Measurements from ENCODE around the gene ZNF385D. TPM values are rescaled to one million over a fixed set of nuclear protein-coding genes. Genes with fewer than 3 reads are reported as not detected.

The ZNF385D gene
- total RNA-seq, 1 experiment from 2014 or later: 5.9 TPM

- Histone ChIP-seq H3K4me3 (ENCODE audit: low read length) (no peak overlapping the region), H3K27ac (ENCODE audit: low read length) (no peak overlapping the region), H3K9me2 (replicated peaks; ENCODE audit: low read length) (no peaks in the 10 kb centered on the region), H4K20me1 (ENCODE audit: low read length) (no peaks in the 10 kb centered on the region), H3F3A (ENCODE audit: low read length, unreplicated experiment) (no peaks in the 10 kb centered on the region), H3K36me3 (ENCODE audit: low read depth, low read length) (no peaks in the 10 kb centered on the region), H3K9me3 (ENCODE audit: low read length) (peaks cover 3% of the 10 kb centered on the region; the same call in 1 of the 2 replicates), H2AFZ (ENCODE audit: low read length) (no peak overlapping the region), H3K4me1 (ENCODE audit: insufficient read depth, low read length) (no peaks in the 10 kb centered on the region), H3K27me3 (ENCODE audit: low read length) (no peaks in the 10 kb centered on the region), H3K79me2 (ENCODE audit: low read length) (no peaks in the 10 kb centered on the region), H3K4me2 (ENCODE audit: low read length) (no peak overlapping the region), H3K9ac (ENCODE audit: low read length) (no peak overlapping the region)
- ChIA-PET CTCF (no interaction called here), POLR2A (ENCODE audit: unreplicated experiment) (no interaction called here)
- no peak for ATAC-seq
- no TSS peak for BruUV-seq (replicated peaks)
- intact Hi-C loops (cut with micrococcal nuclease): no loop called here
- DNase-seq: no peak
- no peak for TF ChIP-seq EZH2phosphoT487 (IDR thresholded peaks at IDR 0.05; ENCODE audit: borderline replicate concordance, low read length)
- no peak for TF ChIP-seq EZH2 (IDR thresholded peaks at IDR 0.05; ENCODE audit: low read length, unreplicated experiment)
These were observed 44.9 kb upstream of the ZNF385D start for GRCh38 chr3:21795921-21796320.

GRCh38 chr3:21795152-21795837 lies 44.3 kb upstream of the ZNF385D start:
- intact Hi-C loops (cut with micrococcal nuclease): no loop called here
- BruUV-seq (replicated peaks): no TSS peak

GRCh38 chr3:21794291-21794690 lies 43.3 kb upstream of the ZNF385D start:
- H3K36me3 ChIP-seq (ENCODE audit: low read depth, low read length): no peaks in the 10 kb centered on the region
- BruUV-seq (replicated peaks): no TSS peak
- H3K4me1 ChIP-seq (ENCODE audit: insufficient read depth, low read length): no peaks in the 10 kb centered on the region
- H3K9me2 ChIP-seq (replicated peaks; ENCODE audit: low read length): no peaks in the 10 kb centered on the region
- no peak overlapping the region for H3K9ac ChIP-seq (ENCODE audit: low read length)
- H3K9me3 ChIP-seq (ENCODE audit: low read length): no peaks in the 10 kb centered on the region
- no peaks in the 10 kb centered on the region for H3K79me2 ChIP-seq (ENCODE audit: low read length)
- no peak for DNase-seq
- ChIA-PET CTCF (no interaction called here), POLR2A (ENCODE audit: unreplicated experiment) (no interaction called here)
- H3F3A ChIP-seq (ENCODE audit: low read length, unreplicated experiment): no peaks in the 10 kb centered on the region
- no peak overlapping the region for H3K27ac ChIP-seq (ENCODE audit: low read length)
- no peak for ATAC-seq
- no peak for TF ChIP-seq CTCF (conservative IDR thresholded peaks at IDR 0.05; ENCODE audit: low read depth, low read length)
- TF ChIP-seq EZH2phosphoT487 (IDR thresholded peaks at IDR 0.05; ENCODE audit: borderline replicate concordance, low read length): no peak
- no peak for TF ChIP-seq EZH2 (IDR thresholded peaks at IDR 0.05; ENCODE audit: low read length, unreplicated experiment)
- H2AFZ ChIP-seq (ENCODE audit: low read length): no peak overlapping the region
- H4K20me1 ChIP-seq (ENCODE audit: low read length): no peaks in the 10 kb centered on the region
- H3K4me3 ChIP-seq (ENCODE audit: low read length): no peak overlapping the region
- H3K4me2 ChIP-seq (ENCODE audit: low read length): no peak overlapping the region
- no peaks in the 10 kb centered on the region for H3K27me3 ChIP-seq (ENCODE audit: low read length)
- intact Hi-C loops (cut with micrococcal nuclease): no loop called here

More at GRCh38 chr3:21795152-21795837, 44.3 kb upstream of the ZNF385D start:
- Histone ChIP-seq H3K4me1 (ENCODE audit: insufficient read depth, low read length) (no peaks in the 10 kb centered on the region), H4K20me1 (ENCODE audit: low read length) (no peaks in the 10 kb centered on the region), H3F3A (ENCODE audit: low read length, unreplicated experiment) (no peaks in the 10 kb centered on the region), H3K9me3 (ENCODE audit: low read length) (peaks cover 3% of the 10 kb centered on the region; the same call in 1 of the 2 replicates), H3K79me2 (ENCODE audit: low read length) (no peaks in the 10 kb centered on the region), H3K9ac (ENCODE audit: low read length) (no peak overlapping the region), H3K4me2 (ENCODE audit: low read length) (no peak overlapping the region), H3K4me3 (ENCODE audit: low read length) (no peak overlapping the region), H3K36me3 (ENCODE audit: low read depth, low read length) (no peaks in the 10 kb centered on the region), H3K27me3 (ENCODE audit: low read length) (no peaks in the 10 kb centered on the region), H3K9me2 (replicated peaks; ENCODE audit: low read length) (no peaks in the 10 kb centered on the region), H2AFZ (ENCODE audit: low read length) (no peak overlapping the region), H3K27ac (ENCODE audit: low read length) (no peak overlapping the region)
- DNase-seq (no peak), ATAC-seq (no peak)
- CTCF ChIA-PET: no interaction called here
- POLR2A ChIA-PET (ENCODE audit: unreplicated experiment): no interaction called here
- no peak for TF ChIP-seq EZH2 (IDR thresholded peaks at IDR 0.05; ENCODE audit: low read length, unreplicated experiment)
- no peak for TF ChIP-seq CTCF (conservative IDR thresholded peaks at IDR 0.05; ENCODE audit: low read depth, low read length)
- TF ChIP-seq EZH2phosphoT487 (IDR thresholded peaks at IDR 0.05; ENCODE audit: borderline replicate concordance, low read length): no peak

Data from PC-3 (cell line).